ENCODE results near the gene RPEL1. TPM values are rescaled to one million over a fixed set of nuclear protein-coding genes. Genes with fewer than 3 reads are reported as not detected.
"Not testable (repeated sequence)": the region's sequence is repeated elsewhere in the genome, so short reads cannot be mapped to it uniquely, and the experiment has no call there.

The RPEL1 gene
- total RNA-seq, 4 donors from 2014 or later = not detected

GRCh38 chr10:103254538-103255325 lies 9.0 kb downstream of the RPEL1 start:
- in situ Hi-C loops (cut with MboI; ENCODE audit: low pct_ligation_motif_present in 1 of 4, low pct_unique_long_range_greater_than_20kb in 1 of 4, low sequenced_read_pairs in 3 of 4) = no loop called here
- Histone ChIP-seq H3K4me3 (no peak overlapping the region), H3K36me3 (no peaks in the 10 kb centered on the region), H3K27me3 (no peaks in the 10 kb centered on the region), H3K4me1 (no peaks in the 10 kb centered on the region), H3K27ac (no peak overlapping the region), H3K9me3 (no peaks in the 10 kb centered on the region)
- TF ChIP-seq EP300 (IDR thresholded peaks at IDR 0.05; ENCODE audit: low read depth) (no peak), CTCF (IDR thresholded peaks at IDR 0.05) (no peak), POLR2AphosphoS5 (IDR thresholded peaks at IDR 0.05) (no peak), POLR2A (IDR thresholded peaks at IDR 0.05) (no peak)
- DNase-seq = no peak
- WGBS, 2 donors (ENCODE audit: low coverage in 1 of 2) = 50 to 54% methylated on average over 1 to 4 of the region's 4 CpGs
- intact Hi-C loops (cut with DNase I; ENCODE audit: low total_unique reads) = no loop called here

GRCh38 chr10:103256613-103257012 lies 10.9 kb downstream of the RPEL1 start:
- in situ Hi-C loops (cut with MboI; ENCODE audit: low pct_ligation_motif_present in 1 of 4, low pct_unique_long_range_greater_than_20kb in 1 of 4, low sequenced_read_pairs in 3 of 4) (no loop called here), intact Hi-C loops (cut with DNase I; ENCODE audit: low total_unique reads) (no loop called here)
- Histone ChIP-seq H3K36me3 (no peaks in the 10 kb centered on the region), H3K27ac (no peak overlapping the region), H3K4me3 (no peak overlapping the region), H3K27me3 (no peaks in the 10 kb centered on the region), H3K4me1 (no peaks in the 10 kb centered on the region), H3K9me3 (no peaks in the 10 kb centered on the region)
- 93% methylated on average over 1 of the region's 1 CpG; no CpG with 5 or more reads in 1 of the 2 donors for WGBS, 2 donors (ENCODE audit: low coverage in 1 of 2)
- TF ChIP-seq POLR2A (IDR thresholded peaks at IDR 0.05) (no peak), CTCF (IDR thresholded peaks at IDR 0.05) (no peak), POLR2AphosphoS5 (IDR thresholded peaks at IDR 0.05) (no peak), EP300 (IDR thresholded peaks at IDR 0.05; ENCODE audit: low read depth) (no peak)
- no peak for DNase-seq

GRCh38 chr10:103257812-103258211 lies 12.1 kb downstream of the RPEL1 start:
- Histone ChIP-seq H3K4me1 (no peaks in the 10 kb centered on the region), H3K27me3 (no peaks in the 10 kb centered on the region), H3K9me3 (no peaks in the 10 kb centered on the region), H3K4me3 (no peak overlapping the region), H3K36me3 (no peaks in the 10 kb centered on the region), H3K27ac (no peak overlapping the region)
- no peak for DNase-seq
- in situ Hi-C loops (cut with MboI; ENCODE audit: low pct_ligation_motif_present in 1 of 4, low pct_unique_long_range_greater_than_20kb in 1 of 4, low sequenced_read_pairs in 3 of 4) (no loop called here), intact Hi-C loops (cut with DNase I; ENCODE audit: low total_unique reads) (no loop called here)
- TF ChIP-seq POLR2A (IDR thresholded peaks at IDR 0.05) (no peak), POLR2AphosphoS5 (IDR thresholded peaks at IDR 0.05) (no peak), CTCF (IDR thresholded peaks at IDR 0.05) (no peak), EP300 (IDR thresholded peaks at IDR 0.05; ENCODE audit: low read depth) (no peak)

- H3K4me1 ChIP-seq; DNase-seq; intact Hi-C loops (cut with DNase I; ENCODE audit: low total_unique reads); H3K36me3 ChIP-seq; H3K27ac ChIP-seq; H3K27me3 ChIP-seq; H3K4me3 ChIP-seq; in situ Hi-C loops (cut with MboI; ENCODE audit: low pct_ligation_motif_present in 1 of 4, low pct_unique_long_range_greater_than_20kb in 1 of 4, low sequenced_read_pairs in 3 of 4); H3K9me3 ChIP-seq: not testable (repeated sequence)
- 80 to 93% methylated on average over 3 to 4 of the region's 4 CpGs for WGBS, 2 donors (ENCODE audit: low coverage in 1 of 2)
These were observed 13.2 kb downstream of the RPEL1 start for GRCh38 chr10:103258928-103259327.

GRCh38 chr10:103259989-103260388 lies 14.3 kb downstream of the RPEL1 start:
- TF ChIP-seq CTCF (IDR thresholded peaks at IDR 0.05) = no peak
- no peak for TF ChIP-seq EP300 (IDR thresholded peaks at IDR 0.05; ENCODE audit: low read depth)
- no peak for TF ChIP-seq POLR2A (IDR thresholded peaks at IDR 0.05)
- no peak for TF ChIP-seq POLR2AphosphoS5 (IDR thresholded peaks at IDR 0.05)
- H3K27ac ChIP-seq = no peak overlapping the region
- H3K4me1 ChIP-seq = no peaks in the 10 kb centered on the region
- peaks cover 13% of the 10 kb centered on the region for H3K27me3 ChIP-seq
- no peaks in the 10 kb centered on the region for H3K36me3 ChIP-seq
- 94% methylated on average over 5 of the region's 5 CpGs; no CpG with 5 or more reads in 1 of the 2 donors for WGBS, 2 donors (ENCODE audit: low coverage in 1 of 2)
- intact Hi-C loops (cut with DNase I; ENCODE audit: low total_unique reads) (no loop called here), in situ Hi-C loops (cut with MboI; ENCODE audit: low pct_ligation_motif_present in 1 of 4, low pct_unique_long_range_greater_than_20kb in 1 of 4, low sequenced_read_pairs in 3 of 4) (no loop called here)
- no peaks in the 10 kb centered on the region for H3K9me3 ChIP-seq
- H3K4me3 ChIP-seq = no peak overlapping the region
- DNase-seq = no peak
